T-helper 2 cell treated with Interferon-gamma antibody and Interleukin-4, amounts not matched to agents 5 μg/mL and 100 μg/mL, for 36 hours (primary cell): ENCODE measurements around the gene UBE2N.

Experiments
- DNase-seq: peaks from one replicate; pipeline ENCODE4 v3.0.0; 2021; ENCODE audit warnings: low spot score
- H3K27ac Mint-ChIP-seq: one replicate; pipeline ENCODE4 v1.8.0; 2021; ENCODE audit warnings: mild to moderate bottlenecking, mixed read lengths
- H3K27me3 Mint-ChIP-seq: one replicate; pipeline ENCODE4 v1.8.0; 2021; ENCODE audit warnings: low read depth, mixed read lengths
- H3K36me3 Mint-ChIP-seq: one replicate; pipeline ENCODE4 v1.8.0; 2021; ENCODE audit warnings: low read depth, mixed read lengths
- H3K4me1 Mint-ChIP-seq: one replicate; pipeline ENCODE4 v1.8.0; 2021; ENCODE audit warnings: low read depth, mixed read lengths
- H3K4me3 Mint-ChIP-seq: one replicate; pipeline ENCODE4 v1.8.0; 2022; ENCODE audit warnings: mild to moderate bottlenecking, moderate library complexity, mixed read lengths
- H3K9me3 Mint-ChIP-seq: one replicate; pipeline ENCODE4 v1.8.0; 2021; ENCODE audit warnings: mixed read lengths

UBE2N gene

DNA sequence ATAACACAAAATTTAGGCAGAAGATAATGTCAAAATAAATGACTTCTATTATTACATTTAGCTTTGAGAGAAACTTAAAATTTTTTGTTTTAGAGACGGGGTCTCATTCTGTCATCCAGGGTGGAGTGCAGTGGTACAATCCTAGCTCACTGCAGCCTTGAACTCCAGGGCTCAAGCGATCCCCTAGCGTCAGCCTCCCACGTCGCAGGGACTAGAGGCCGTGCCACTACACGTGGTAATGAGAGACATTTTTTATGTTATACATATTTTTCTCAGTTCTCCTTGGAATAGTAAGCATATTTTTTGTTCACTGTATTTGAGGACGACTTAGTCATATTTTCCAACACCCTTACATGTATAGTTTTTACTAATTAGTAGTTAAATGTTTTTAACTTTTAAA lies 85.5 kb downstream of the UBE2N start:
- Mint-ChIP-seq H3K36me3 (no peaks in the 10 kb centered on the region), H3K27me3 (no peaks in the 10 kb centered on the region), H3K4me3 (no peak overlapping the region), H3K27ac (no peak overlapping the region), H3K9me3 (no peaks in the 10 kb centered on the region), H3K4me1 (peaks cover 5% of the 10 kb centered on the region)
- no peak for DNase-seq
